Naive thymus-derived CD4-positive, alpha-beta T cell (primary cell): Measurements from ENCODE around the gene ABHD12. TPM values are rescaled to one million over a fixed set of nuclear protein-coding genes. Genes with fewer than 3 reads are reported as not detected.

Experiments
- ATAC-seq: fragments of 150-1000 bp; cut with Tn5 transposase; 2 replicates; pipeline ENCODE4 v1.10.0; 2021; ENCODE audit warnings: mild to moderate bottlenecking, moderate library complexity
- CTCF ChIA-PET: fragments of 350-600 bp; sonication (Branson Sonifier 250); formaldehyde crosslinking; loops from one replicate; lab custom pipeline; 2021; ENCODE audit warnings: antibody characterized with exemption; lab: Charles Lee
- POLR2A ChIA-PET: fragments of 350-600 bp; sonication (Branson Sonifier 250); formaldehyde crosslinking; loops from one replicate; lab custom pipeline; 2021; ENCODE audit warnings: antibody characterized with exemption, inconsistent platforms; lab: Charles Lee
- DNase-seq, 9 donors: peaks; one replicate each; pipeline versions ENCODE4 v3.0.0 to v3.0.0-alpha.2; 2020 to 2022; ENCODE audit warnings: mixed read lengths in 1 of 9
- H3K27ac ChIP-seq: one replicate; pipeline ENCODE4 v1.7.0; 2013; ENCODE audit warnings: mild to moderate bottlenecking, low read depth, low read length, moderate library complexity
- H3K27me3 ChIP-seq, 2 donors: one replicate each; pipeline ENCODE4 v1.7.0; 2013; ENCODE audit warnings: low read length in 2 of 2, mild to moderate bottlenecking in 2 of 2, moderate library complexity in 2 of 2; ENCODE audit not compliant: control insufficient read depth in 2 of 2, insufficient read depth in 2 of 2
- H3K36me3 ChIP-seq, 3 experiments: 1 replicate in 2 of 3; 2 replicates in 1 of 3; pipeline ENCODE4 v1.7.0; 2013; ENCODE audit warnings: low read length in 3 of 3, mild to moderate bottlenecking in 3 of 3, moderate library complexity in 1 of 3; ENCODE audit not compliant: insufficient read depth in 3 of 3, control insufficient read depth in 2 of 3
- H3K4me1 ChIP-seq, 2 donors: one replicate each; pipeline ENCODE4 v1.7.0; 2013; ENCODE audit warnings: low read length in 2 of 2, mild to moderate bottlenecking in 2 of 2, moderate library complexity in 1 of 2; ENCODE audit not compliant: control insufficient read depth in 2 of 2, insufficient read depth in 2 of 2
- H3K4me3 ChIP-seq: 2 replicates; pipeline ENCODE4 v1.7.0; 2013; ENCODE audit warnings: mild to moderate bottlenecking, low read length
- H3K9me3 ChIP-seq, 3 experiments: 1 replicate in 2 of 3; 2 replicates in 1 of 3; pipeline ENCODE4 v1.7.0; 2013; ENCODE audit warnings: low read length in 3 of 3; ENCODE audit not compliant: control insufficient read depth in 2 of 3
- H3K27ac Mint-ChIP-seq, 9 donors: one replicate each; pipeline ENCODE4 v1.8.0; 2020 to 2022; ENCODE audit warnings: mixed read lengths in 9 of 9, mild to moderate bottlenecking in 8 of 9, moderate library complexity in 5 of 9, inconsistent platforms in 2 of 9
- H3K27me3 Mint-ChIP-seq, 5 donors: one replicate each; pipeline ENCODE4 v1.8.0; 2021 to 2022; ENCODE audit warnings: mixed read lengths in 5 of 5, mild to moderate bottlenecking in 1 of 5
- H3K36me3 Mint-ChIP-seq, 5 donors: one replicate each; pipeline ENCODE4 v1.8.0; 2020 to 2022; ENCODE audit warnings: mixed read lengths in 5 of 5, mild to moderate bottlenecking in 3 of 5, inconsistent platforms in 1 of 5
- H3K4me1 Mint-ChIP-seq, 7 donors: one replicate each; pipeline ENCODE4 v1.8.0; 2020 to 2022; ENCODE audit warnings: mixed read lengths in 7 of 7, mild to moderate bottlenecking in 3 of 7, inconsistent platforms in 1 of 7
- H3K4me3 Mint-ChIP-seq, 10 donors: one replicate each; pipeline ENCODE4 v1.8.0; 2020 to 2022; ENCODE audit warnings: mild to moderate bottlenecking in 10 of 10, mixed read lengths in 10 of 10, moderate library complexity in 6 of 10, inconsistent platforms in 2 of 10
- H3K9me3 Mint-ChIP-seq, 11 donors: one replicate each; pipeline ENCODE4 v1.8.0; 2020 to 2022; ENCODE audit warnings: mixed read lengths in 11 of 11, mild to moderate bottlenecking in 4 of 11, inconsistent platforms in 1 of 11, moderate library complexity in 1 of 11
- intact Hi-C, 2 donors: fragments of 100-400 bp; cut with micrococcal nuclease; formaldehyde crosslinking; loops; one replicate each; pipeline ENCODE4 v1.15.1; 2023
- polyA plus RNA-seq, 2 donors: library from polyadenylated mRNA; unstranded; fragments of 300-500 nt; fragmentation: Illumina TruSeq; gene quantifications; one replicate each; pipeline ENCODE4 v1.2.3, GENCODE V29; 2021
- total RNA-seq, 6 experiments: library from RNA in 5 of 6; stranded (reverse) in 5 of 6; gene quantifications; 1 replicate in 5 of 6; 2 replicates in 1 of 6; pipeline ENCODE4 v1.2.3 and lab custom pipeline; 2021 to 2026

ABHD12 gene
- total and polyA plus RNA-seq, 7 experiments from 2014 or later, result 16.5 to 29.7 (median 24.1) TPM

- H3K36me3 ChIP-seq, result no peaks in the 10 kb centered on the region
- intact Hi-C loops, result no loop called here
- Mint-ChIP-seq H3K36me3 (peaks cover 0 to 25% (median 5%) of the 10 kb centered on the region in 5 donors), H3K4me3 (no peak overlapping the region), H3K4me1 (peaks cover 15 to 43% (median 35%) of the 10 kb centered on the region in 7 donors), H3K9me3 (peaks cover 0 to 7% (median 3%) of the 10 kb centered on the region in 11 donors), H3K27ac (no peak overlapping the region), H3K27me3 (no peaks in the 10 kb centered on the region)
- no peak overlapping the region for H3K4me3 ChIP-seq
- H3K27ac ChIP-seq, result no peak overlapping the region
- CTCF ChIA-PET, result no interaction called here
- H3K4me1 ChIP-seq, result peaks cover 0 to 5% of the 10 kb centered on the region in 2 donors
- POLR2A ChIA-PET, result no interaction called here
- DNase-seq (no peak), ATAC-seq (no peak)
- no peaks in the 10 kb centered on the region for H3K9me3 ChIP-seq
- no peaks in the 10 kb centered on the region for H3K27me3 ChIP-seq
Measured at GRCh38 chr20:25352746-25353145, 37.9 kb downstream of the ABHD12 start.

GRCh38 chr20:25351024-25351360, 39.6 kb downstream of the ABHD12 start:
- H3K4me1 Mint-ChIP-seq, result peaks cover 0 to 35% (median 29%) of the 10 kb centered on the region in 7 donors
- peaks cover 0 to 7% (median 3%) of the 10 kb centered on the region in 11 donors for H3K9me3 Mint-ChIP-seq
- intact Hi-C loops, result no loop called here
- H3K4me3 Mint-ChIP-seq, result no peak overlapping the region
- no peaks in the 10 kb centered on the region for H3K27me3 ChIP-seq
- H3K27ac ChIP-seq, result no peak overlapping the region
- no peak overlapping the region for H3K27ac Mint-ChIP-seq
- peaks cover 0 to 5% of the 10 kb centered on the region in 2 donors for H3K4me1 ChIP-seq
- ChIA-PET POLR2A (no interaction called here), CTCF (no interaction called here)
- no peak for DNase-seq
- no peak overlapping the region for H3K4me3 ChIP-seq
- peaks cover 0 to 25% (median 3%) of the 10 kb centered on the region in 5 donors for H3K36me3 Mint-ChIP-seq
- no peaks in the 10 kb centered on the region for H3K27me3 Mint-ChIP-seq
- H3K9me3 ChIP-seq, result no peaks in the 10 kb centered on the region
- ATAC-seq, result no peak
- no peaks in the 10 kb centered on the region for H3K36me3 ChIP-seq

GRCh38 chr20:25346349-25346748, 44.3 kb downstream of the ABHD12 start:
- H3K27ac ChIP-seq, result no peak overlapping the region
- H3K9me3 ChIP-seq, result no peaks in the 10 kb centered on the region
- H3K36me3 ChIP-seq, result no peaks in the 10 kb centered on the region
- H3K4me1 ChIP-seq, result no peaks in the 10 kb centered on the region
- peak; percentile 50 for ATAC-seq
- POLR2A ChIA-PET, result no interaction called here
- H3K27ac Mint-ChIP-seq, result no peak overlapping the region
- peaks cover 10 to 44% (median 38%) of the 10 kb centered on the region in 7 donors for H3K4me1 Mint-ChIP-seq
- no peaks in the 10 kb centered on the region for H3K27me3 Mint-ChIP-seq
- no peak for DNase-seq
- peaks cover 0 to 37% (median 10%) of the 10 kb centered on the region in 5 donors for H3K36me3 Mint-ChIP-seq
- H3K9me3 Mint-ChIP-seq, result peaks cover 0 to 7% (median 0%) of the 10 kb centered on the region in 11 donors
- no peaks in the 10 kb centered on the region for H3K27me3 ChIP-seq
- H3K4me3 Mint-ChIP-seq, result peak overlapping the region in 1 of 10 donors; percentile 26
- intact Hi-C loops, result no loop called here
- H3K4me3 ChIP-seq, result no peak overlapping the region
- CTCF ChIA-PET, result no interaction called here

GRCh38 chr20:25345721-25346120, 44.9 kb downstream of the ABHD12 start:
- no peak overlapping the region for H3K4me3 ChIP-seq
- ChIA-PET CTCF (no interaction called here), POLR2A (no interaction called here)
- Mint-ChIP-seq H3K4me3 (no peak overlapping the region), H3K9me3 (peaks cover 0 to 7% (median 0%) of the 10 kb centered on the region in 11 donors), H3K27me3 (no peaks in the 10 kb centered on the region), H3K4me1 (peaks cover 10 to 50% (median 37%) of the 10 kb centered on the region in 7 donors), H3K27ac (peak overlapping the region in 1 of 9 donors; percentile 48), H3K36me3 (peaks cover 0 to 32% (median 10%) of the 10 kb centered on the region in 5 donors)
- no peak overlapping the region for H3K27ac ChIP-seq
- no peaks in the 10 kb centered on the region for H3K27me3 ChIP-seq
- intact Hi-C loops, result no loop called here
- no peaks in the 10 kb centered on the region for H3K36me3 ChIP-seq
- no peaks in the 10 kb centered on the region for H3K4me1 ChIP-seq
- ATAC-seq (no peak), DNase-seq (no peak)
- H3K9me3 ChIP-seq, result no peaks in the 10 kb centered on the region

GRCh38 chr20:25344634-25345033, 46.0 kb downstream of the ABHD12 start:
- ATAC-seq, result no peak
- POLR2A ChIA-PET, result no interaction called here
- intact Hi-C loops, result no loop called here
- CTCF ChIA-PET, result no interaction called here
- H3K9me3 Mint-ChIP-seq, result peaks cover 0 to 2% (median 0%) of the 10 kb centered on the region in 11 donors
- Histone ChIP-seq H3K27ac (no peak overlapping the region), H3K4me1 (no peaks in the 10 kb centered on the region), H3K9me3 (no peaks in the 10 kb centered on the region), H3K27me3 (no peaks in the 10 kb centered on the region), H3K36me3 (no peaks in the 10 kb centered on the region), H3K4me3 (no peak overlapping the region)
- peaks cover 10 to 56% (median 42%) of the 10 kb centered on the region in 7 donors for H3K4me1 Mint-ChIP-seq
- peaks cover 0 to 23% (median 9%) of the 10 kb centered on the region in 5 donors for H3K36me3 Mint-ChIP-seq
- H3K4me3 Mint-ChIP-seq, result peak overlapping the region in 1 of 10 donors; percentile 4
- DNase-seq, result no peak
- no peaks in the 10 kb centered on the region for H3K27me3 Mint-ChIP-seq
- peak overlapping the region in 1 of 9 donors; percentile 4 for H3K27ac Mint-ChIP-seq

GRCh38 chr20:25341716-25342680, 48.6 kb downstream of the ABHD12 start:
- Mint-ChIP-seq H3K4me1 (peaks cover 10 to 57% (median 46%) of the 10 kb centered on the region in 7 donors), H3K27ac (no peak overlapping the region), H3K9me3 (peaks cover 0 to 2% (median 0%) of the 10 kb centered on the region in 11 donors), H3K36me3 (peaks cover 0 to 38% (median 13%) of the 10 kb centered on the region in 5 donors), H3K4me3 (peak overlapping the region in 1 of 10 donors; percentile 12), H3K27me3 (no peaks in the 10 kb centered on the region)
- no peaks in the 10 kb centered on the region for H3K27me3 ChIP-seq
- H3K4me3 ChIP-seq, result no peak overlapping the region
- ChIA-PET CTCF (no interaction called here), POLR2A (no interaction called here)
- DNase-seq (no peak), ATAC-seq (no peak)
- no peak overlapping the region for H3K27ac ChIP-seq
- H3K4me1 ChIP-seq, result no peaks in the 10 kb centered on the region
- no peaks in the 10 kb centered on the region for H3K9me3 ChIP-seq
- intact Hi-C loops, result no loop called here
- peaks cover 0 to 9% (median 0%) of the 10 kb centered on the region in 3 experiments for H3K36me3 ChIP-seq
